Liver (tissue), 9 donors: Measurements from ENCODE around the gene IGF1R. TPM values are rescaled to one million over a fixed set of nuclear protein-coding genes. Genes with fewer than 3 reads are reported as not detected.

Experiments
- DNase-seq: peaks from one replicate; pipeline ENCODE4 v3.0.0-alpha.2; 2017; ENCODE audit warnings: low spot score
- H3K27ac ChIP-seq, 2 donors: one replicate each; pipeline ENCODE4 v1.7.0; 2013; ENCODE audit warnings: inconsistent platforms in 2 of 2, low read length in 2 of 2, control low read depth in 1 of 2, low read depth in 1 of 2, mild to moderate bottlenecking in 1 of 2
- H3K27me3 ChIP-seq, 4 donors: one replicate each; pipeline versions ENCODE4 v1.6.1 to v1.7.0; 2013; ENCODE audit warnings: low read length in 3 of 4, inconsistent platforms in 1 of 4, mild to moderate bottlenecking in 1 of 4, moderate library complexity in 1 of 4; ENCODE audit not compliant: control insufficient read depth in 4 of 4, insufficient read depth in 4 of 4
- H3K36me3 ChIP-seq, 4 donors: one replicate each; pipeline versions ENCODE4 v1.6.1 to v1.7.0; 2013; ENCODE audit warnings: low read length in 3 of 4, mild to moderate bottlenecking in 3 of 4, low read depth in 1 of 4, moderate library complexity in 1 of 4; ENCODE audit not compliant: control insufficient read depth in 4 of 4, insufficient read depth in 3 of 4
- H3K4me1 ChIP-seq, 4 donors: one replicate each; pipeline versions ENCODE4 v1.6.1 to v1.7.0; 2013; ENCODE audit warnings: low read length in 3 of 4, mild to moderate bottlenecking in 3 of 4, moderate library complexity in 1 of 4; ENCODE audit not compliant: control insufficient read depth in 4 of 4, insufficient read depth in 4 of 4
- H3K4me3 ChIP-seq, 3 donors: one replicate each; pipeline versions ENCODE4 v1.6.1 to v1.7.0; 2013; ENCODE audit warnings: low read length in 3 of 3, control low read depth in 1 of 3, low read depth in 1 of 3, mild to moderate bottlenecking in 1 of 3
- H3K9ac ChIP-seq, 2 donors: one replicate each; pipeline ENCODE4 v1.7.0; 2013; ENCODE audit warnings: low read length in 2 of 2, mild to moderate bottlenecking in 2 of 2, moderate library complexity in 2 of 2, control low read depth in 1 of 2, low read depth in 1 of 2
- H3K9me3 ChIP-seq, 4 donors: one replicate each; pipeline versions ENCODE4 v1.6.1 to v1.7.0; 2013; ENCODE audit warnings: low read length in 3 of 4; ENCODE audit not compliant: control insufficient read depth in 4 of 4
- CTCF ChIP-seq: fragments of 150-350 bp; IDR thresholded peaks from 2 replicates; pipeline ENCODE4 v1.5.1; 2017; ENCODE audit warnings: improper control_type of control experiment, low read depth, low read length; ENCODE audit not compliant: missing input control
- FOXA1 ChIP-seq: IDR thresholded peaks from 2 replicates; pipeline ENCODE4 v1.6.1; 2016; ENCODE audit warnings: antibody characterized with exemption
- FOXA2 ChIP-seq: IDR thresholded peaks from 2 replicates; pipeline ENCODE4 v1.6.1; 2016; ENCODE audit warnings: antibody characterized with exemption
- GABPA ChIP-seq, 2 donors: IDR thresholded peaks in 1 of 2; conservative IDR thresholded peaks in 1 of 2; 2 replicates each; pipeline ENCODE4 v1.6.1; 2016; ENCODE audit warnings: antibody characterized with exemption in 2 of 2, mild to moderate bottlenecking in 1 of 2, moderate library complexity in 1 of 2
- HNF4A ChIP-seq, 2 donors: conservative IDR thresholded peaks; 2 replicates each; pipeline ENCODE4 v1.6.1; 2016; ENCODE audit warnings: antibody characterized with exemption in 2 of 2, mild to moderate bottlenecking in 2 of 2
- JUND ChIP-seq, 2 donors: IDR thresholded peaks; 2 replicates each; pipeline ENCODE4 v1.6.1; 2016; ENCODE audit warnings: antibody characterized with exemption in 2 of 2
- RXRA ChIP-seq, 2 donors: IDR thresholded peaks; 2 replicates each; pipeline ENCODE4 v1.6.1; 2017 to 2018; ENCODE audit warnings: antibody characterized with exemption in 2 of 2, mild to moderate bottlenecking in 1 of 2
- TAF1 ChIP-seq: conservative IDR thresholded peaks from 2 replicates; pipeline ENCODE4 v1.6.1; 2016; ENCODE audit warnings: antibody characterized with exemption, mild to moderate bottlenecking
- YY1 ChIP-seq: IDR thresholded peaks from 2 replicates; pipeline ENCODE4 v1.6.1; 2016; ENCODE audit warnings: antibody characterized with exemption, mild to moderate bottlenecking
- WGBS: extraction: QIAGEN DNeasy Blood & Tissue Kit; methylation state at CpG from one replicate; pipeline ENCODE4 v1.1.7; 2013; 5-methylcytosine and 5-hydroxymethylcytosine counted together
- polyA plus RNA-seq, 2 donors: library from polyadenylated mRNA; stranded (reverse) in 1 of 2; unstranded in 1 of 2; fragments of 200-250 nt in 1 of 2; fragments of >200 nt in 1 of 2; fragmentation: Nextera tagmentation in 1 of 2; extraction: Ambion mirVana in 1 of 2; gene quantifications; one replicate each; pipeline versions ENCODE4 v1.2.1 to v1.2.3, GENCODE V29; 2013 to 2015
- total RNA-seq, 2 donors: library from RNA; depleted of rRNA; stranded (reverse); fragments of >200 nt; gene quantifications; one replicate each; pipeline ENCODE4 v1.2.3, GENCODE V29; 2014
- TF ChIP-seq, protein P1 (sequence below): IDR thresholded peaks from 2 replicates; pipeline ENCODE4 v1.6.1; 2016; ENCODE audit warnings: antibody characterized with exemption
- donor health status: healthy.
- donor health status: healthy.
- donor health status: healthy.
- donor health status: healthy.
- donor health status: healthy.

IGF1R gene
- total and polyA plus RNA-seq, 4 donors = 0.69 to 10.3 (median 3.2) TPM

- Histone ChIP-seq H3K9me3 (no peaks in the 10 kb centered on the region), H3K4me3 (no peak overlapping the region), H3K27me3 (peaks cover 0 to 20% (median 4%) of the 10 kb centered on the region in 4 donors), H3K4me1 (peaks cover 0 to 2% (median 1%) of the 10 kb centered on the region in 4 donors), H3K36me3 (no peaks in the 10 kb centered on the region), H3K27ac (no peak overlapping the region), H3K9ac (no peak overlapping the region)
- WGBS = 66% methylated on average over 1 of the region's 1 CpG
- TF ChIP-seq CTCF (no peak), FOXA2 (no peak), GABPA (IDR thresholded peaks at IDR 0.05 in 1 of 2, conservative IDR thresholded peaks at IDR 0.05 in 1 of 2) (no peak), JUND (IDR thresholded peaks at IDR 0.05) (no peak)
- DNase-seq = no peak
These were observed 208.2 kb downstream of the IGF1R start for GRCh38 chr15:98856532-98856907.

DNA sequence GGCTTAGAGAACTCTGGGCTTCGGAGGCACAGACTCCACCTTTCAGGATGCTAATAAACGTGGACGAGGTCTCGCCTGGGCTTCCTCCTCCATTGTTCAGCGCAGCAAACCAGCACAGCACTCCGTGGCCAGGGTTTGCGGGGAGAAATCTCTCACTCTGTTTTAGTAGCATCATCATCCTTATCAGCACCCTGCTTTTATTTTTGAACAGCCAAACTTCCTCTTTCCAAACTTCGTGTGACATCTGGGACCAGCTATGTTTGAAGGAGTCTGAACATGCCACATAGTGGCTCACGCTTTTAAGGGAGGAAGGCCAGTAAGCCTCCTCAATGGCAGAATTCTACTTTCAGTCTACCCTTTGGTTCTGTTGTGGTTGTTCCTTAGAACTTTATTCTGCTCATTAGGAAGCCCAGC, 210.3 kb downstream of the IGF1R start:
- no peaks in the 10 kb centered on the region for H3K36me3 ChIP-seq
- WGBS = 55% methylated on average over 9 of the region's 9 CpGs
- peak overlapping the region in 1 of 2 donors; percentile 19 for H3K27ac ChIP-seq
- no peaks in the 10 kb centered on the region for H3K9me3 ChIP-seq
- H3K27me3 ChIP-seq = peaks cover 0 to 18% (median 2%) of the 10 kb centered on the region in 4 donors
- H3K9ac ChIP-seq = no peak overlapping the region
- TF ChIP-seq, protein P1, sequence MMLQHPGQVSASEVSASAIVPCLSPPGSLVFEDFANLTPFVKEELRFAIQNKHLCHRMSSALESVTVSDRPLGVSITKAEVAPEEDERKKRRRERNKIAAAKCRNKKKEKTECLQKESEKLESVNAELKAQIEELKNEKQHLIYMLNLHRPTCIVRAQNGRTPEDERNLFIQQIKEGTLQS = no peak
- TF ChIP-seq FOXA1 (no peak), HNF4A (conservative IDR thresholded peaks at IDR 0.05) (no peak), TAF1 (no peak), YY1 (no peak), CTCF (no peak), RXRA (IDR thresholded peaks at IDR 0.05) (no peak), FOXA2 (no peak)
- DNase-seq = no peak
- H3K4me3 ChIP-seq = no peak overlapping the region
- H3K4me1 ChIP-seq = no peaks in the 10 kb centered on the region

GRCh38 chr15:98859149-98859548, 210.8 kb downstream of the IGF1R start:
- H3K27ac ChIP-seq = peak overlapping the region in 1 of 2 donors; percentile 19
- WGBS = 64% methylated on average over 6 of the region's 6 CpGs
- no peak for DNase-seq
- no peak overlapping the region for H3K9ac ChIP-seq
- H3K36me3 ChIP-seq = no peaks in the 10 kb centered on the region
- no peaks in the 10 kb centered on the region for H3K4me1 ChIP-seq
- H3K27me3 ChIP-seq = peaks cover 0 to 16% (median 2%) of the 10 kb centered on the region in 4 donors
- no peaks in the 10 kb centered on the region for H3K9me3 ChIP-seq
- no peak overlapping the region for H3K4me3 ChIP-seq
- TF ChIP-seq GABPA (IDR thresholded peaks at IDR 0.05 in 1 of 2, conservative IDR thresholded peaks at IDR 0.05 in 1 of 2) = no peak
